ENCODE data around the gene PTCHD4.
A peak's percentile ranks its signal among the peaks of the same experiment; 100 is the strongest.
"Not testable (repeated sequence)": the region's sequence is repeated elsewhere in the genome, so short reads cannot be mapped to it uniquely, and the experiment has no call there.

The PTCHD4 gene
- total RNA-seq: 0 to 10.8 (median 0.04) reads per million in 17 experiments

DNA sequence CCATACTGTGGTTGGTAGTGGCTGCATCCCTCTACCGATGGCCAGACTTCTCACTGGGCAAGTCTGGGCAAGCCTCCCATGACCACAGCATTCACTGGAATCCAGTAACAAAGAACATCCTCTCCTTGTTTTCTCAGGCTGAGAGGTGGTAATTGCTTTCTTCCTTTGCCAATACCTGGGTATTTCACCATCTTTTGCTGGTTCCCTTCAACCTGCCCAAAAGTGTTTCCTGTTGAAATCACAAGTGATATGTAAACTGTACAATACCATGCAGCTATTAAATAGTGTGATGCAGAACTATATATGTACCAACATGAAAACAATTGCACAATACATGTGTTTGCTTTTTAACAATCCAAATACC lies at the start of gene PTCHD4:
TSS of gene PTCHD4 (minus strand) at position 55 of the 364 bp plus-strand sequence. CDS start 42,240 bp downstream, outside the sequence.
- no peak for DNase-seq

DNA sequence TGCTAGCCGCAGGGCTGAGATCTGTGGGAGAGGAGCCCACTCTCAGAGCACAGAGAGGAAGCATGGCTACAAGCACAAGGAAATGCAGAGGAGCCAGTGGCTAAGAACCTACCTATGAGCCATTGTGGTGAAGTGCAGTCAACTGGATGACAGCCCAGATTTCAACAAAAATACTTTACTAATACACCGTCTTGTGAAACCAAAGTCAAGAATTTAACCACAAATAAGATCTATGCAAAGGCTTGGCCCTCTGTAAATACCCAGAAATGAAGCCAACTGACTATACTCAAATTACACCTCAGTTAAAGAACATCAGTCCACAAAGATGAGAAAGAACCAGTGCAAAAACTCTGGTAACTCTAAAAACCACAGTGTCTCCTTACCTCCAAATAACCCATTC lies 40.1 kb upstream of the PTCHD4 start:
- no peak for DNase-seq

DNA sequence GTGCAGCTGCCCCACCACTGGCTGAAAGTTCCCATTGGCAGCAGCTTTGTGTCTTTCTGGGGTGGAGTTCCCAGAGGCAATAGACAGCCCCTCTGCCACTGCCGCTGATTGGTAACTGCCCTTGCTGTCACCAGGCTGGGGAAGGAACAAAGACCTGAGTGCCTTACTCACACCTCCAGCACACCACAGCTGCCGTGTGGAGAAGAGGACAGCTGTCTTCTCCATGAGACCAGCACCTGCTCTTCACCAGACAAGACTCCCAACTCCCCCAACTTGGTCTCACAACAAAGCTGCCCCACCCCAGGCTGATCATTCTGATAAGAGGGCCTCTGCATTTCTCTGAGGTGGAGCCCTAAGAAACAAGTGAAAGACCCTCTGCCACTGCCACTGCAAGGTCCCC lies 39.7 kb upstream of the PTCHD4 start:
- no peak for DNase-seq

DNA sequence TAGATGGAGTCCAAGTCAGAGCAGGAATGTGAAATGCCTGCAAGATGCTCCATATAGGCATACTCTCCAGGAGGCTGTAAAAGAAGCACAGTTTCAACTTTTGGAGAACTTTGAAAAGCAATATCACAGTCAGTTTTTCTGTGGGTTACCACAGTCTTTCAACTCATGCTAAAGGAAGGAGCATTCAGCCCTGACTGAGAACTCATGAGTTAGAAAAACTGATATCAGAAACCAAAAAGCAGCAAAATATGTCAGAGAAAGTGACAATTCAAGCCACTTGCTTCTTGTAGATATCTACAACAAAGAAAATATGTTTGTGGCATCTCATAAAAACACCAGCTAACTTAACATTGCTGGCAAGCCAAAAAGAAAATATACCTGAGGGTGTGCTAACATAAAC lies 36.1 kb upstream of the PTCHD4 start:
- no peak for DNase-seq

DNA sequence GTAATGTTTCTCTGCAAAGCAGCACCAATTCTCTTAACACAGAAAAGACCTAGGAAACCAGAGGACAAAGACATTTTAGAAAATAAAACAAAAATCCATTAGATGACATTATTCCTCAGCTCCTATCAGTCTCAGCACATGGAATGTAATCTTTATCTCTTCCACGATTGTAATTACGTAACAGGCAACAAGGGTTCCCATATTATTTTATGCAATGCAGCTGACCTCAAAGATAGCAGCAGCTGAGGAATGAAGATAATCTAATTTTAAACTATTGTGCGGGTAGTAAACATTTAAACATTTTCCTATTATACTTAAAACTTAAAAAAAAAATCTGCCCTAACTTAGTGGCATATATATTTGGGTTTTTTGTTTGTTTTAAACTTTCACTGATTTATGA lies 33.0 kb upstream of the PTCHD4 start:
- no peak for DNase-seq

DNA sequence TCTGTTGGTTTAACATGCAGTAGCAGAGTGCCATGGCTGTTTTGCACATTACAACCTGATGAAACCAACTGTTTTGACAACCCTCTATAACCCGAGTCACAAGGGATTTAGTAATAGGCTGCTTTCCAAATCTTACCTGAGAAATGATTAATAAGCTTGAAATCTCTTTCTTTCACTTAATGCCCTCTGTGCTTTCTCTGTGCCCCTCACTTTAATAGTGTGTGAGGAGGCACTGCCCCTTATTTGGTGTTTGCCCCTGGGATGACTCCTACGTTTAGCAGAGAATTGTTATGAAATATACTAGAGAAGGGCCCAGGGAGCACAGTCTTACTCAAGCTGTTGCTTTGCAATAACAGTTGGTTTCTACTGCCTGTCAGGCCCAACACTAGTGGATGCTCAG lies 31.0 kb upstream of the PTCHD4 start:
- no peak for DNase-seq

DNA sequence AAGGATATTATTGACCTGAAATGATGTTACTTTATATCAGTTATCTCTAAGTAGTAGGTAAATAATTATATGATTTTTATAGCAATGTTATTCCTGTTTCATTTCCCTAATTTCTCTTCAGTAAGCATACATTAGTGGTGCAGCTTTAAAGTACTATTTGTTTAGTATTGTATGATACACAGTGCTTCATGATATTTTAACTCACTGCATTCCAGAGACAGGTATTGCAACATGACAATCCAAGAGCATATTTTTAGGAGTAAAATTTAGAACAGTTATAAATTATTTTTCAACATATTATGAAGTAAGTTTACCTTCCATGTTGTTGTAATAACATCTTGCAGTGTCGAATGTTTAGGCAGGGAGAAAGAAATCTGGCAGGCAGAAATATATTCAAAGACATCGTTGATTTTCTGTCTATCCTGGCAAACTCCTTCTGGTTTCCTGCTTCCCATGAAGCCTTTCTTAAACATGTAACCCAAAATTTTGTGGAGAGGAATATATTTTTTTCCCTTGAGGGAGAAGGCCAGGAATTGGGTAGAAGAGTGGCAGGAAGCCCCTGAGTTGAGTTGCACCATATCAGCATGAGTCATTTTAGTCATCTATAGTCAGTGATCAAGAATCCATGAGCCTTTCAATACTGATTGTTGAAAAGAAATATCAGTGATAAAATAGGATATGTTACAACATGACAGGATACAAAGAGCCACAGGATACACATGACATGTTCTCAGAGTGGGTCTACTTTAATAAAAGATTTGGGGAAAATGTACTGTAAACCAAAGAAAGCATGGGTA lies 29.0 kb upstream of the PTCHD4 start:
- no peak for DNase-seq

DNA sequence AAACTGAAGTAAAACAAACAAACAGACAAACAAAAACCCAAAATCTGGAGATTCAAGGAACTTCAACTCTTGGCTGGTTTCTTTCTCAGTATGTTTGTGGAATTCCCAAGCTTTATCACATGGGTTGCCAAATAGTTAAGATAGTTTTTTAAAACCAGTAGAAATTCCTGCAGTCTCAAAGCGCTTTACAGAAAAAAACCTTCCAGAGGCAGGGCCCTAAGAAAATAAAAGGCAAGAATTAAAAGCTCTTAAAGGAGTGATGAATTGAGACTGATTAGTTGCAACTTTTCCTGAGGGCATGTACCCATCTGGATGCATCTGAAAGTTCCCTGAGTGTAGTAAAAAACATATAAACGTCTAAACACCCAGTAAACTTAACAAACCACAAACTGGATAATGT lies 25.9 kb upstream of the PTCHD4 start:
- DNase-seq: no peak

DNA sequence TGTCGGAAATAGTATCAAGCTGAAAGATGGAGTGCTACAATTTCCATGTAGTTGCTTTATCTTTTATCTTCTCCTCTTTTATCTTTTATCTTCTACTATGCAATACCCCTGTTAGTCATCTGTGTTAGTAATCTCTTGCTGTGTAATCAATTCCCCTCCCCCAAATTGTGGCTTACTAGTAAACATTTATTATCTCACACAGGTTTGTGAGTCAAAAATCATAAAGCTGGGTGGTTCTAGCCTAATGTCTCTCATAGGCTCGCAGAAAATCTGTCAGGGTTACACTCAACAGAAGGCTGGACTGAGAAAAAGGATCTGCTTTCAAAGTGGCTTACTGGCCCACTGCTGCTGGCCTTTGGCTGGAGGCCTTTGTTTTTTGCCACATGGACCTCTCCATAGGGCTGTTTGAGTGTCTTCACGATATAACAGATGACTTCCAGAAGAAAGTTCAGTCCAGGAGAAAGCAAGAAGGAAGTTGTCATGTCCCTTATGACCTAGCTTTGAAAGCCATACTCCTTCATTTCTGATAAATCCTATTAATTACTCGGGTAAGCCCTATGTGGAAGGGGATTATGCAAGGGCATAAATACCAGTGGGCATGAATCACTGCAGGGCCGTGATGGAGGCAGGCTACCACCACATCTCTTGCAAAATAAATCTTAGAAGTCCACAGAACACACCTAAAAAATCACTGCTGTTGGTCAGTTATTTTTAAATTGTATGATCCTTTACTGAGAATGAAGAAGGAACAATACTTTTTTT lies 24.5 kb upstream of the PTCHD4 start:
- DNase-seq: no peak

DNA sequence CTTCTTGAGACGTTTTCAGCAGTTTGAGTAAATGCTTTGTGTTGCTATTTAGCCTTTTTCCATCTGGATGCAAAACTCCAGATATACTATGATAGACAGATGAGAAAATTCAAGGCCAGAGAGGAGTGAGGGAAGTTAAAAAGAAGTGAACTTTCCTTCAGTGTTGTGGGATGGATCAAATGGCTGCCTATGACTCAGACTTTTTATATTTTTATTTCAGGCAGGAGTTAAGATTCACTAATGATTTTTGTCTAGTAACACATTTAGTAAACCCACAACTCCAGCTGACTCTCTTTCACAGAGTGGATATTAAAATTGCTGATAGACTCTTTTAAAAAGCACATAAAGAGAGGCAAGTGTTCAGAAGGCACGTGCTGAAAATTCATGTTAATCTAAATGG lies 23.2 kb upstream of the PTCHD4 start:
- no peak for DNase-seq

DNA sequence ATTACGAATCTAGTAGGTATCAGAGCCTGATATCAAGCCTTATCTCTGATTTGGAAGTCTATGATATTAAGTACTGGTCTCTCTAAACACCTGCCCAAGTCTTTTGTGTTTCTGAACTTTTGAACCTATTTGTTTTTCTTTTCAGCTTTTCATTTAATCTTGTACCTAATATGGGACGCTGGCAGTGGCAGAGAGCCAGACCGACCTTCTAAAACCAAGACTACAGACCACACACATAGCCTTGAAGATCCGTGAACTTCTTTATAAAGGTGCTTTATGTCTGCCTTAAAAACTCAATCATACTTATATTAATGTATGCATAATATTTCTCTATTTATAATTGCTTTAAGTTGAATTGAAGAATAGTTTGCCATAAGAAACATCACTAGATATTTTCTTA lies 12.6 kb upstream of the PTCHD4 start:
- no peak for DNase-seq

DNA sequence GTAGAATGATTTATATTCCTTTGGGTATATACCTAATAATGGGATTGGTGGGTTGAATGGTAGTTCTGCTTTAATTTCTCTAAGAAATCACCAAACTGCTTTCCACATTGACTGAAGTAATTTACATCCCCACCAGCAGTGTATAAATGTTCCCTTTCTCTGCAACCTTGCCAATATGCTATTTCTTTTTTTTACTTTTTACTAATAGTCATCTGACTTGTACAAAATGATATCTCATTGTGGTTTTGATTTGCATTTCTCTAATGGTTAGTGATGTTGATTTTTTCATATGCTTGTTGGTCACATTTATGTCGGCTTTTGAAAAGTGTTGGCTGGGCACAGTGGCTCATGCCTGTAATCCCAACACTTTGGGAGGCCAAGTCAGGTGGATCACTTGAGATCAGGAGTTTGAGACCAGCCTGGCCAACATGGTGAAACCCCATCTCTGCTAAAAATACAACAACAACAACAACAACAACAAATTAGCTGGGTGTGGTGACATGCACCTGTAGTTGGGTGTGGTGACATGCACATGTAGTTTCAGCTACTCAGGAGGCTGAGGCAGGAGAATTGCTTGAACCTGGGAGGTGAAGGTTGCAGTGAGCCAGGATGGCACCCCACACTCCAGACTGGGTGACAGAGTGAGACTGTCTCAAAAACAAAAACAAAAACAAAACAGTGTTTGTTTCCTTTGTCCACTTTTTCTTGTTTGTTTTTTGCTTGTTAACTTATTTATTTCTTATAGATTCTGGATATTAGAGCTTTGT lies 11.2 kb upstream of the PTCHD4 start:
- not testable (repeated sequence) for DNase-seq

DNA sequence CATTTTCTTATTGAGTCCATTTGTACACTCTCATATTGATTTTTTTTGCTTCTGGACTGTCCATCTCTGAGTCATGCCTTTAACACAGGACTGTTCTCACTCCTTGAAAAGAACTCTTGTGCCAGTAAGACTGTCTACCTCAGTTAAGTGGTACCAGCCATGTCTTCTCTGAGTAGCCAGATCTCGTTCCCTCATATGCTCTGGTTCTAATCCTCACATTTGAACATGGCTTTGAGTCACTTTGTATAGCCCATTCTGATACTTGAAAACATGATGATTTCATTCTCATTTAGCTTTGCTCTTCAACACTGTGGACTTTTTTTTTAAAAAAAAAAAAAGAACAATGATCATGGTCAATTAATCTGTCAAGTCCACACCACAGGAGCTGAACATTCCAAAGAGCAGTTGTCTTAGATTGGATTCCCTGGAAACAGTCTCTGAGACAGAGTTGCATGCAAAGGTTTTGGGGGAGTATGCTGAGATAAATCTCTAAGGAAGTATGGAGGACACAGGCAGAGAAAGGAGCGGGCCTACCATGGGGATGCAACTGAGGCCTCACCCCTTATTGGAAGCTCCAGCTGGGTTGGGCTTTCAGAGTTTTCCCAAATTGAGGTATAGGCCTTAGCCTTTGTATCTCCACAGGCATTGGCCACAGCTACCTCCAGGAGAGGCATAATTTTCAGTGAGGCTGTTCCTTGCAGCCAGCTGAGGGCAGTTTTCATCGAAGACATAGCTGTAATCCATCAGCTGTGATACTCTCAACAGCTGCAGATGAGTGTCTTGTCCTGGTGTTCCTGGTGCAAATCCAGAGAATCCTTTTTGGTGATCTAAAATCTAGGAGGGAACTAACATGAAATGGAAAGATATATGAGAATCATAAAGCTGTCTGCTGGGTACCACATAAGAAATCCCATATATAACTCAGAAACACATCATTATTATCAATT lies 6.0 kb upstream of the PTCHD4 start:
- no peak for DNase-seq

DNA sequence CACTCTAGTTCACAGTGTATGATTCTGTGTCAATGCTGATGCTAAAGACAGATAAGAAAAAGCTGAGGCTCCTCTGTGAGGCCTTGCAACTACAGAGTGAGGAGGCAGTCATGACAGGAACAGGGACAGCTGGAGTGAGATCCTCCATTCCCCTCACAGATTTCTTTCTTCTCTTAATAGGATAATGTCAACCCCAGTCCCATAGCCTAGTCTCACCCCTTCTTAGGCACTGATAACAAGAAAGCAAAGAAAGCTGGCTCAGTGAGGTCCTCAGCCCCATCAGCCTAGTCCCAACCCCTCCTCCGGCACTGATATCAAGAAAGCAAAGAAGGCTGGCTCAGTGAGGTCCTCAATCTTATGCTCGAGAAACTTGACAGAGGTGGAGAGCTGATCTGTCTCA lies 2.1 kb upstream of the PTCHD4 start:
- no peak for DNase-seq

DNA sequence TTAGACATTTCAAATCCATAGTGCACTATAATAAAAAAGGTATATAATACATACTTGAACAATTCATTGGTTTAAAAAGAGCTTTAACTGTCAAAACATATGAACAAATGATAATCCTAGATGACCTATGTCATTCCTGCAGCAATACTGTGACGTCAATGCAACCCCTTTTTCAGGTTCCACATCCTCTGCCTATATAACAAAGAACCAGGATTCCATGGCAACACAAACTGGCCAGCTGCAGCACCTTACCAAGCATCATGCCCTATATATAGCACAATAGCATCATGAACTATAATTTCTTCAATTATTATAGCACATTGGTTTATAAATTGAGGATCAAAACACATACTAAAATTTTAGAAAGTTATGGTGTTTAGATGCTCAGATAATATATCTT lies 578 bp upstream of the PTCHD4 start:
- no peak for DNase-seq

DNA sequence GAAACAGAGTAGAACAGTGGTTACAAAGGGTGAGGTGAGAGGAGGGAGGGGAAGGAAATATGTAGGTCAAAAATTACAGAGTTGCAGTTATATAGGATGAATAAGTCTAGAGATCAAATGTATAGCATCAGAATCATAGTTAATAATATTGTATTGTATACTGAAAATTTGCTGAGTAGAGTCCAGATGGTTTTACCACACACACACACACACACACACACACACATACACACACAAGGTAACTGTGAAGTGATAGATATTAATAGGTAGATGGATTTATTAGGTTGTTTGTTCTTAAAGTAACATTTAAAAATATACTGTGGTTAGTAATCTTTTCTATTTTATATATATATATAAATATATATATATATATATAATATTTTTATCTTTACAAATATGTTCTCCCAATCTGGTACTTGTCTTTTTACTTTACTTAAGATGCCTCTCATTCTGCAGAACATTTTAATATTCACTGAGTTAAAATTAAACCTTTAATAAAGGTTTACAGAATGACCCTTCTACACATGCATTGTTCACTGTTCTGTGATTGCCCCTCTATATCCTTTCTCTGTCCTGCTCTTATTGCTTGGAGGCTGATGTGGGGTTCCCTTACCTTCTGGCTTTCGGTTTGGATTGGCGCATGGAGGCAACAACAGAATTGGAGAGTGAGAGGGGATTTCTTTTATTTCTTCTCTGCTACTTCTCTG lies 408 bp downstream of the PTCHD4 start:
- DNase-seq: no peak

DNA sequence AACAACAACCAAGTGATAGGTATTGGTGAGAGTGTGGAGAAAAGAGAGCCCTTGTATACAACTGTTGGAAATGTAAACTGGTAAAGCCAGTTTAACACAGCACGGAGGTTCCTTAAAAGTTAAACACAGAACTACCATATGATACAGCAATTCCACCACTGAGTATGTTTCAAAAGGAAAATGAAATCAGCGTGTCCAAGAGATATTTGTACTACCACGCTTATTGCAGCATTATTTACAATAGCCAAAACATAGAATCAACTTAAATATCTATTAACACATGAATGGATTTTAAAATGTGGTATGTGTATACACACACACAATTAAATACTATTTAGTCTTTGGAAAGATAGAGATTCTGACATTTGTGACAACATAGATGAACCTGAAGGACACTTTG lies 1.1 kb downstream of the PTCHD4 start:
- no peak for DNase-seq

DNA sequence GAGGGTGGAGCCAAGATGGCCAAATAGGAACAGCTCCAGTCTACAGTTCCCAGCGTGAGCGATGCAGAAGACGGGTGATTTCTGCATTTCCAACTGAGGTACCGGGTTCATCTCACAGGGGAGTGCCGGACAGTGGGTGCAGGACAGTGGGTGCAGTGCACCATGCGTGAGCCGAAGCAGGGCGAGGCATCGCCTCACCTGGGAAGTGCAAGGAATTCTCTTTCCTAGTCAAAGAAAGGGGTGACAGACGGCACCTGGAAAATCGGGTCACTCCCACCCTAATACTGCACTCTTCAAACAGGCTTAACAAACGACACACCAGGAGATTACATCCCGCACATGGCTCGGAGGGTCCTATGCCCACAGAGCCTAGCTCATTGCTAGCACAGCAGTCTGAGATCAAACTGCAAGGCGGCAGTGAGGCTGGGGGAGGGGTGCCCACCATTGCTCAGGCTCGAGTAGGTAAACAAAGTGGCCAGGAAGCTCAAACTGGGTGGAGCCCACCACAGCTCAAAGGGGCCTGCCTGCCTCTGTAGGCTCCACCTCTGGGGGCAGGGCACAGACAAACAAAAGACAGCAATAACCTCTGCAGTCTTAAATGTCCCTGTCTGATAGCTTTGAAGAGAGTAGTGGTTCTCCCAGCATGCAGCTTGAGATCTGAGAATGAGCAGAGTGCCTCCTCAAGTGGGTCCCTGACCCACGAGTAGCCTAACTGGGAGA lies 8.4 kb downstream of the PTCHD4 start:
- DNase-seq: not testable (repeated sequence)

DNA sequence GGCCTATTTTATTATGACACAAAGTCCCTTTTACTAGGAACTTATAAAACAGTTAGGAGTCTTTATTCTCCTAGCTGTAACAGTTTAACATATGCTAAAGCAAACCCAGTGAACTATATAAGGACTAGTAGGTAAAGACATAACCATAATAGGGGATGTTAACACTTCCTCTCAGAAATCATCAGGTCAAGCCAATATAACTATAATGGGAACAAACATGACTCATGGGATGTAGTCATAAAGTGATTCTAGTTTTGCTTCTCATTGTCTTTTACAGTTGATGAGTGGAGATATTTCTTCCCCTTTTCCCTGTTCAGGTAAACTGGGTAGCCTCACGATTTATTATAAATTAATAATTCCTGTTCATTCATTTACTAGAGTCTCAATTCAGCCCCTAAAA lies 9.7 kb downstream of the PTCHD4 start:
- peak in 2 of 4 experiments; percentile 14 to 32 for DNase-seq

DNA sequence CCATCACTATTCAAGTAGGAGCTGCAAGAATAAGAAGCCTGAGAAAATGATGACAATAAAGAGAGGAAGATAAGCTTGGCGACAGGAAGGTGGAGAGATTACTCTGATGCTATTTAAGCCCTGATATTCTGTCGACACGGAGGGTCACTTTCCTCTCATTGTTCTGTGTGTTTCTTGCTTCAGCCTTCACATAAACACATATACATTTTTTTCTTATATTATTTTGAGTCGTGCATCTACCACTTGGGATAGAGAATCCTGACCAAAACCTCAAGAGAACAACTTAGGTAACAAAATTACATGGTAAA lies 10.5 kb downstream of the PTCHD4 start:
- no peak for DNase-seq

All from suppressor macrophage (primary cell).